Superior temporal gyrus (tissue), 1 donor: ENCODE data around the gene GNAO1.

Source experiments
- DNase-seq: peaks from one replicate; pipeline ENCODE4 v3.0.0-alpha.2; 2016; ENCODE audit errors: extremely low spot score

The GNAO1 gene

GRCh38 chr16:56400458-56400857 is 209.2 kb downstream of the GNAO1 start:
- DNase-seq: no peak

- no peak for DNase-seq
These were observed 210.2 kb downstream of the GNAO1 start for GRCh38 chr16:56401482-56401881.

- no peak for DNase-seq
These were observed 214.8 kb downstream of the GNAO1 start for GRCh38 chr16:56405977-56406672.
